Astrocyte (in vitro differentiated cells and primary cell): ENCODE data around the gene NOL7.

Source experiments
- EZH2 ChIP-seq: IDR thresholded peaks from 2 replicates; pipeline ENCODE4 v1.6.1; 2012; ENCODE audit warnings: mild to moderate bottlenecking, low read length, inconsistent platforms; ENCODE audit not compliant: insufficient read depth
- TF ChIP-seq, protein P1 (sequence below): IDR thresholded peaks from 2 replicates; pipeline ENCODE4 v1.5.1; 2011; ENCODE audit warnings: low read depth, mild to moderate bottlenecking, inconsistent platforms, low read length, moderate library complexity; ENCODE audit not compliant: insufficient read depth

GRCh38 chr6:13581700-13582229 lies 33.4 kb upstream of the NOL7 start:
- no peak for TF ChIP-seq EZH2
- TF ChIP-seq, protein P1, sequence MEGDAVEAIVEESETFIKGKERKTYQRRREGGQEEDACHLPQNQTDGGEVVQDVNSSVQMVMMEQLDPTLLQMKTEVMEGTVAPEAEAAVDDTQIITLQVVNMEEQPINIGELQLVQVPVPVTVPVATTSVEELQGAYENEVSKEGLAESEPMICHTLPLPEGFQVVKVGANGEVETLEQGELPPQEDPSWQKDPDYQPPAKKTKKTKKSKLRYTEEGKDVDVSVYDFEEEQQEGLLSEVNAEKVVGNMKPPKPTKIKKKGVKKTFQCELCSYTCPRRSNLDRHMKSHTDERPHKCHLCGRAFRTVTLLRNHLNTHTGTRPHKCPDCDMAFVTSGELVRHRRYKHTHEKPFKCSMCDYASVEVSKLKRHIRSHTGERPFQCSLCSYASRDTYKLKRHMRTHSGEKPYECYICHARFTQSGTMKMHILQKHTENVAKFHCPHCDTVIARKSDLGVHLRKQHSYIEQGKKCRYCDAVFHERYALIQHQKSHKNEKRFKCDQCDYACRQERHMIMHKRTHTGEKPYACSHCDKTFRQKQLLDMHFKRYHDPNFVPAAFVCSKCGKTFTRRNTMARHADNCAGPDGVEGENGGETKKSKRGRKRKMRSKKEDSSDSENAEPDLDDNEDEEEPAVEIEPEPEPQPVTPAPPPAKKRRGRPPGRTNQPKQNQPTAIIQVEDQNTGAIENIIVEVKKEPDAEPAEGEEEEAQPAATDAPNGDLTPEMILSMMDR = no peak
